ENCODE results near the gene NPY4R2.
"Not testable (repeated sequence)": the region's sequence is repeated elsewhere in the genome, so short reads cannot be mapped to it uniquely, and the experiment has no call there.

- TF ChIP-seq KAT7 (CRISPR knock-in tag; IDR thresholded peaks at IDR 0.05; ENCODE audit: borderline replicate concordance); CEBPB (tag; IDR thresholded peaks at IDR 0.05); AFF4 (CRISPR knock-in tag; IDR thresholded peaks at IDR 0.05); SP2 (IDR thresholded peaks at IDR 0.05; ENCODE audit: extremely low read depth, low read depth, low read length, poor library complexity, severe bottlenecking); ZFP36 (IDR thresholded peaks at IDR 0.05; ENCODE audit: low read depth, low read length, partially characterized antibody); MXI1 (IDR thresholded peaks at IDR 0.05; ENCODE audit: low read depth, low read length); HNRNPUL1 (IDR thresholded peaks at IDR 0.05; ENCODE audit: low read length); UBTF (IDR thresholded peaks at IDR 0.05; ENCODE audit: borderline replicate concordance in 1 of 2, low read depth in 2 of 2, low read length in 2 of 2); ZBTB34 (CRISPR knock-in tag; IDR thresholded peaks at IDR 0.05); ETV5 (CRISPR knock-in tag; IDR thresholded peaks at IDR 0.05; ENCODE audit: low read depth): not testable (repeated sequence)
These were observed 51.6 kb downstream of the NPY4R2 start for GRCh38 chr10:47970047-47970446.
